ENCODE measurements around the gene ORC3. TPM values are rescaled to one million over a fixed set of nuclear protein-coding genes. Genes with fewer than 3 reads are reported as not detected.

ORC3 gene
- total RNA-seq, 4 donors from 2014 or later, result 17.1 to 30.6 (median 22.3) TPM

DNA sequence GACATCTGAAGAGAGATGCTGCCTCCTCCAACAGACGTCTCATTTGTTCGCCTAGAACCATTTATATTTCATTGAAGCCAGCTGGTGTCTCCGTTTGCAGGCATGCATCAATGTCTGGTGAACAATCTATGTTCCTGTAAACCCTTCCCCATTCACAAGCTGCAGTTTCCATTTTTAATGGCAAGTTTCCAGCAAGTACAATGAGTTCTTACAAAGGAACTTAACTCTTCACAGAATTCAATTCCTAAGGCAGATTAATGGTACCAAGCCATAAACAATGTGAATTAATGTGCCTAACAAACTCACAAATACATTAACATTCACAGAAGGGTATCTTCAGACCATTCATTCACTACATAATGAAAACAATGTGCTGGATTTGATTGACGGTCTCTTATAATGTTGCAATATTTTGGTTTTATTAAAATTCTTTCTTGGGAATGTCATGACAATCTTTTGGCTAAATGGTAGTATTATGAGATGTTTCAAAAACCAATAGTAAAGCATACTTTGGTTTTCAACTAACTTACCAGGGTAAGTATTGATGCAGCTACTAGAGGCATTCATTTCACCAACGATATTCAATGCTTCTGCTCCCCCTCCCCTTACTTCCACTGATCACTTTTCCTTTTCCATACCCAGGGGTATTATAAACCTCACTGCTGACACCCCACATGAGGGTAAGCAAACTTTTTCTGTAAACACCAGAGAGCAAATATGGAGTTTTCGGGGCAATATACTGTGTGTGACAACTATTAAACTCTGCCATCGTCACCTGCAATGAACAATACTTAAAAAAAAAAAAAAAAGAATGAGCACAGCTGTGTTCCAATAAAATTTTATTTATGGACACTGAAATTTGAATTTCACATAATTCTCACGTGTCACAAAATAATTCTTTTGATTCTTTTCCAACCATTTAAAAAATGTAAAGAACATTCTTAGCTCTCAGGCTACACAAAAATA lies 107.9 kb downstream of the ORC3 start:
- Histone ChIP-seq H3K27me3 (no peaks in the 10 kb centered on the region), H3K36me3 (no peaks in the 10 kb centered on the region), H3K9me3 (no peaks in the 10 kb centered on the region), H3K4me3 (peak overlapping the region in 3 of 4 donors; percentile 21 to 99 (median 72)), H3K27ac (peak overlapping the region in 3 of 4 donors; percentile 50 to 94 (median 77)), H3K4me1 (peaks cover 0 to 64% (median 30%) of the 10 kb centered on the region in 4 donors)
- DNase-seq (ENCODE audit: low spot score in 2 of 2), result no peak
- TF ChIP-seq, protein P1, sequence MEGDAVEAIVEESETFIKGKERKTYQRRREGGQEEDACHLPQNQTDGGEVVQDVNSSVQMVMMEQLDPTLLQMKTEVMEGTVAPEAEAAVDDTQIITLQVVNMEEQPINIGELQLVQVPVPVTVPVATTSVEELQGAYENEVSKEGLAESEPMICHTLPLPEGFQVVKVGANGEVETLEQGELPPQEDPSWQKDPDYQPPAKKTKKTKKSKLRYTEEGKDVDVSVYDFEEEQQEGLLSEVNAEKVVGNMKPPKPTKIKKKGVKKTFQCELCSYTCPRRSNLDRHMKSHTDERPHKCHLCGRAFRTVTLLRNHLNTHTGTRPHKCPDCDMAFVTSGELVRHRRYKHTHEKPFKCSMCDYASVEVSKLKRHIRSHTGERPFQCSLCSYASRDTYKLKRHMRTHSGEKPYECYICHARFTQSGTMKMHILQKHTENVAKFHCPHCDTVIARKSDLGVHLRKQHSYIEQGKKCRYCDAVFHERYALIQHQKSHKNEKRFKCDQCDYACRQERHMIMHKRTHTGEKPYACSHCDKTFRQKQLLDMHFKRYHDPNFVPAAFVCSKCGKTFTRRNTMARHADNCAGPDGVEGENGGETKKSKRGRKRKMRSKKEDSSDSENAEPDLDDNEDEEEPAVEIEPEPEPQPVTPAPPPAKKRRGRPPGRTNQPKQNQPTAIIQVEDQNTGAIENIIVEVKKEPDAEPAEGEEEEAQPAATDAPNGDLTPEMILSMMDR (IDR thresholded peaks at IDR 0.05), result no peak
- TF ChIP-seq EP300 (IDR thresholded peaks at IDR 0.05), result peak in 1 of 2 donors; percentile 42
- WGBS, 2 donors, result 19% methylated on average over 8 of the region's 8 CpGs

DNA sequence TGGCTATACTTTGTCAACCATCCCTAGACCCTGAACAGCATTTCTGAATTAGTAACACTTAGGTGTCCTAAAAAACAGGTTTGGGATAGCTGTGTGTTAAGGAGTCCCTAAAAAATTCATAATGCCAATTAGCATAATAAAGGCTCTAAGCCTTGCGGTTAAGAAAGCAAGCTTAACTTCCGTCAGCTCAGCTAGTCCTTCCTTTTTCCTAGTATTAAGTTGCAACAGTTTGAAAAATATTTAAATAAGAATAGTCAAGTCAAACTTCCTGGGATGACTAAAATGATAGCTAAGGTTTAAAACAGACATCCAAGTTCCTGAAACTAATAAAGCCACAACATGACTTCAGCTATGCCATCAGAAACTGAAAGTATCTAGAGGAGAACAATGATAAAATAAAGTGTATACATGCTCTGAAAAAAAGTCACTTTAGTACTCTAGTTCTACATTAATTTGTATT lies 108.6 kb downstream of the ORC3 start:
- no peaks in the 10 kb centered on the region for H3K27me3 ChIP-seq
- no peak for TF ChIP-seq POLR2A (IDR thresholded peaks at IDR 0.05)
- TF ChIP-seq EP300 (IDR thresholded peaks at IDR 0.05), result peak in 1 of 2 donors; percentile 23
- TF ChIP-seq, protein P1 (IDR thresholded peaks at IDR 0.05), result no peak
- 14 to 26% methylated on average over 2 of the region's 2 CpGs for WGBS, 2 donors
- H3K4me1 ChIP-seq, result peaks cover 0 to 68% (median 28%) of the 10 kb centered on the region in 4 donors
- H3K9me3 ChIP-seq, result no peaks in the 10 kb centered on the region
- peak overlapping the region in 3 of 4 donors; percentile 50 to 94 (median 77) for H3K27ac ChIP-seq
- no peak for DNase-seq (ENCODE audit: low spot score in 2 of 2)
- no peaks in the 10 kb centered on the region for H3K36me3 ChIP-seq
- H3K4me3 ChIP-seq, result peak overlapping the region in 3 of 4 donors; percentile 21 to 99 (median 72)

- H3K4me1 ChIP-seq, result peaks cover 0 to 58% (median 21%) of the 10 kb centered on the region in 4 donors
- 4 to 5% methylated on average over 4 of the region's 4 CpGs for WGBS, 2 donors
- peak overlapping the region; percentile 50 to 99 (median 76) for H3K4me3 ChIP-seq
- no peaks in the 10 kb centered on the region for H3K36me3 ChIP-seq
- no peaks in the 10 kb centered on the region for H3K27me3 ChIP-seq
- H3K9me3 ChIP-seq, result no peaks in the 10 kb centered on the region
- H3K27ac ChIP-seq, result peak overlapping the region in 2 of 4 donors; percentile 94 to 99
- no peak for DNase-seq (ENCODE audit: low spot score in 2 of 2)
- no peak for TF ChIP-seq POLR2A (IDR thresholded peaks at IDR 0.05)
- TF ChIP-seq EP300 (IDR thresholded peaks at IDR 0.05), result no peak
- TF ChIP-seq, protein P1 (IDR thresholded peaks at IDR 0.05), result no peak
Observed at GRCh38 chr6:87699576-87699975, 109.6 kb downstream of the ORC3 start.

GRCh38 chr6:87700397-87701343 lies 110.7 kb downstream of the ORC3 start:
- no peaks in the 10 kb centered on the region for H3K27me3 ChIP-seq
- DNase-seq (ENCODE audit: low spot score in 2 of 2), result peak in 1 of 2 donors; percentile 19
- WGBS, 2 donors, result 0% methylated on average over 18 of the region's 18 CpGs
- H3K9me3 ChIP-seq, result no peaks in the 10 kb centered on the region
- TF ChIP-seq POLR2A (IDR thresholded peaks at IDR 0.05) (no peak), EP300 (IDR thresholded peaks at IDR 0.05) (peak in 1 of 2 donors; percentile 12)
- TF ChIP-seq, protein P1 (IDR thresholded peaks at IDR 0.05), result no peak
- peaks cover 0 to 47% (median 16%) of the 10 kb centered on the region in 4 donors for H3K4me1 ChIP-seq
- H3K36me3 ChIP-seq, result no peaks in the 10 kb centered on the region
- peak overlapping the region; percentile 50 to 99 (median 76) for H3K4me3 ChIP-seq
- peak overlapping the region; percentile 87 to 99 (median 95) for H3K27ac ChIP-seq
